Breast epithelium (tissue), 3 donors: ENCODE measurements around the gene DTNB.

Experiments
- CTCF ChIP-seq, 3 donors: fragments of 450-650 bp; IDR thresholded peaks; one replicate each; pipeline ENCODE4 v1.5.1; 2016 to 2017; ENCODE audit warnings: antibody characterized with exemption in 3 of 3, mild to moderate bottlenecking in 3 of 3, moderate library complexity in 3 of 3
- POLR2A ChIP-seq: fragments of 450-650 bp; IDR thresholded peaks from one replicate; pipeline ENCODE4 v1.6.1; 2016; ENCODE audit warnings: antibody characterized with exemption, mild to moderate bottlenecking, moderate library complexity
- POLR2AphosphoS5 ChIP-seq, 3 donors: sonication (generic); formaldehyde crosslinking; IDR thresholded peaks; one replicate each; pipeline ENCODE4 v1.6.1; 2017; ENCODE audit warnings: antibody characterized with exemption in 3 of 3

GRCh38 chr2:25380023-25380422 is 293.4 kb downstream of the DTNB start:
- TF ChIP-seq CTCF (IDR thresholded peaks at IDR 0.05) (no peak), POLR2A (no peak), POLR2AphosphoS5 (IDR thresholded peaks at IDR 0.05) (no peak)
